HG03457 (cell line): ENCODE data around the gene IFITM10.

Source experiments
- ATAC-seq: cut with Tn5 transposase; IDR thresholded peaks from one replicate; pipeline ENCODE4 v1.9.1; 2021; ENCODE audit warnings: moderate number of reproducible peaks; ENCODE audit not compliant: unreplicated experiment

The IFITM10 gene

DNA sequence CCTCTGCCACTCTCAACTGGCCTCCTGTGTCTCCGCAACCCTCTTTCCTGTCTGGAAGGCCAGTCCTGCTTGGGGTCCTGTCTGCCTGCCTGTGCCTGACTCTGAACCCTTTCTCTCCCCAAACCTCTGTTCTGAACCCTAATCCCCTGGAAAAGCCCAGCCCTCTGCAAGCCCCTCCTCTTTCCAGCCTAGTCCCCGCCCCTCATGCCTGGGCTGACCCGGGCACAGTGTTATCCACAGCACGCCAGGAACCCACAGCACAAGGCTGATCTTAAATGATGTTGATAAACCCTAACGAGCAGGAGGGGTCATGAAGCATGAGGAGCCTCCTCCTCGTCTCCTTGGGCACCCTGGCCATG is at the start of gene IFITM10:
TSS of gene IFITM10 (minus strand) at position 115 of the 359 bp plus-strand sequence. CDS start 153 bp downstream, outside the sequence.
- ATAC-seq, result no peak

DNA sequence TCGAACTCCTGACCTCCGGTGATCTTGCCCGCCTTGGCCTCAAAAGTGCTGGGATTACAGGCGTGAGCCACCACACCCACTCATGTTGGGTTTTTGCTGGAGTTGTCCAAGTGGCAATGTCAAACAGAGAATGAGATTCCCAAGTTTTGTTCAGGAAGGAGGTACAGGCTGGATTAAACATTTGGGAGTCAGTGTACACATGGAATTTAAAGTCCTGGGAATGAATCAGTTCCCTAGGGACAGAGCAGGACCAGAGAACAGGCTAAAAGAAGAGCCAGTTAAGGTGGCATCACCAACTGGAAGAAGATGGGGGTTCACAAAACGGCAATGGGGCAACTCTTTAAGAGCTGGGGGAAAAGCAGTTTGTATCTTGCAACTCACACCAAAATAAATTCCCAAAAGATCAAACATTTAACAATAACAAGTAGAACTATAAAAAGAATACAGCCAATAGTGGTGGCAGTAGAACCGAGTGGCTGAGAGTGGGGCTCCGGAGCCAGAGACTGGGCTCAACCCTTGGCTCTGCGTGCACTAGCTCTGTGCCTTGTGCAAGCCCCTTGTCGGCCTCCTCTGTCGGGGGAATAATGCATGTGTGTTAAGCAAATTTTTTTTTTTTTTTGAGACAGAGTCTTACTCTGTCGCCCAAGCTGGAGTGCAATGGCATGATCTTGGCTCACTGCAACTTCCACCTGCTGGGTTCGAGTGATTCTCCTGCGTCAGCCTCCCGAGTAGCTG is 47.2 kb upstream of the IFITM10 start:
- ATAC-seq, result no peak

DNA sequence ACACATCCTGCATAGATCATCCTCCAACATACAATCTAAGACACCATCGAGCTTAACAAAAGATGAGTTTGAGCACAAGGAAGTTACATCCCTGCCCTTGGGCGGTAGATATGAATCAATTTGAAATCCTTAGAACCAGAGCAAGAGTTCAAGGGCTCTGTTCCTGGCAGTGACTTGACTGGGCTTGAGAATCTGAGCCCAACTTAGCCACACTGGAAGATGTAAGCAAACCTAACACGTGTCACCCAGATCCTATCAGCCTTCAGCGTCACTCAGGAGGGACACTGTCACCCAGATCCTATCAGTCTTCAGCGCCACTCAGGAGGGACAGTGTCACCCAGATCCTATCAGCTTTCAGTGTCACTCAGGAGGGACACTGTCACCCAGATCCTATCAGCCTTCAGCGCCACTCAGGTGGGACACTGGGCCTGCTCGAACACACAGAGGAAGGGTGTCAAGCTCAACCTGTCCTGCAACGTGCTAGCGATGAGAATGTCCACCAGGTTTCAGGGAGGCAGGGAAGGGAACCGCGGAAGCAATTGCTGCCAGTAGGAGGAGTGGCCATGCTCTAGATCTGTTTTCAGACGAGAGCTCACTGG is 46.1 kb upstream of the IFITM10 start:
- no peak for ATAC-seq

DNA sequence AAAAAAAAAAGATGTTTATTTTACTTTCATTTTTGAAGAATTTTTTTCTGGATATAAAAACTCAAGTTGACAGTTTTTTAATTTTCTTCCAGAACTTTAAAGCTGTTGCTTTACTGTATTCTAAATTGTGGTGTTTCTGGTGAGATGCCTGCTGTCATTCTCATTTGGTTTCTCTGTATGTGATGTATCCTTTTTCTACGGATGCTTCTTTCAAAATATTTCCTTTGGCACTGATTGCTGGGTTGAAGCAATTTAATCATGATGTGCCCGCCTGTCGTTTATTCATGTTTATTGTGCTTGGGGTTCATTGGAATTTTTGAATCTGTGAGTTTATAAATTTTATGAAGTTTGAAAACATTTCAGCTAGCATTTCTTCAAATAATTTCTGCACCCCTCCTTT is 42.7 kb upstream of the IFITM10 start:
- no peak for ATAC-seq

DNA sequence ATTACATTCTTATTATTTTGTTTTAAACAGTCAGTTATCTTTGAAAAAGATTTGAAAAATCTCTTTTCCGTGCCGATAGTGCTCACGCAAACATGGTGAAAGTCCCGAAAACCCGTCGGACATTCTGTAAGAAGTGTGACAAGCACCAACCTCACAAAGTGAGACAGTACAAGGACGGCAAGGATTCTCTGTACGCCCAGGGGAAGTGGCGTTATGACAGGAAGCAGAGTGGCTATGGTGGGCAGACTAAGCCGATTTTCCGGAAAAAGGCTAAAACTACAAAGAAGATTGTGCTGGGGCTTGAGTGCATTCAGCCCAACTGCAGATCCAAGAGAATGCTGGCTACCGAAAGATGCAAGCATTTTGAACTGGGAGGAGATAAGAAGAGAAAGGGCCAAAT is 42.1 kb upstream of the IFITM10 start:
- no peak for ATAC-seq

DNA sequence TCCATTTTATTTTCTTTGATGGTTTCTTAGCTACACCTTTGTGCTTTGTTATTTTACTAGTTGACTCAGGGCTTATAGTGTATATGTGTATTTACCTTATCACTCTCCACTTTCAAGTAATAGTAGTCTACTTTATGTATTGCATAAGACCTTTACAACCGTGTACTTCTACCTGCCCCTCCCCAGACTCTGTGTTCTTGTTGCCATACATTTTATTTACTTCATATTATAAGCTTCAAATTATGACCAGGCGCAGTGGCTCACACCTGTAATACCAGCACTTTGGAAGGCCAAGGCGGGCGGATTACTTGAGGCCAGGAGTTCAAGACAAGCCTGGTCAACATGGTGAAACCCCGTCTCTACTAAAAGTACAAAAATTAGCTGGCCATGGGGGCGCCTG is 41.5 kb upstream of the IFITM10 start:
- ATAC-seq, result no peak

DNA sequence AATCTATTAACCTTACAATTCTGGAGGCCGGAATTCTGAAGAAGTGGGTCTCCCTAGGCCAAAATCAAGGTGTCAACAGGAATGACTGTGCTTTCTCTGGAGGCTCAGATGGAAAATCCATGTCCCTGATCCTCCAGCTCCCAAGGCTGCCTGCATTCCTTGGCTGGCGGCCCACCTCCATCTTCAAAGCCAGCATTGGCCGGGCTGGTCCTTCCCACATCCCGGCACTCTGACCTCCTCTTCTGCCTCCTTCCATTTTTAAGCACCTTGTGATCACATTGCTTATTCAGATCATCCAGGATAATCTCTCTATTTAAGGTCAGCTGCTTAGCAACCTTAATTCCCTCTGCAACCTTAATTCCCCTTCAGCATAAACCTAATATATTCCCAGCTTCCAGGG is 36.1 kb upstream of the IFITM10 start:
- no peak for ATAC-seq

DNA sequence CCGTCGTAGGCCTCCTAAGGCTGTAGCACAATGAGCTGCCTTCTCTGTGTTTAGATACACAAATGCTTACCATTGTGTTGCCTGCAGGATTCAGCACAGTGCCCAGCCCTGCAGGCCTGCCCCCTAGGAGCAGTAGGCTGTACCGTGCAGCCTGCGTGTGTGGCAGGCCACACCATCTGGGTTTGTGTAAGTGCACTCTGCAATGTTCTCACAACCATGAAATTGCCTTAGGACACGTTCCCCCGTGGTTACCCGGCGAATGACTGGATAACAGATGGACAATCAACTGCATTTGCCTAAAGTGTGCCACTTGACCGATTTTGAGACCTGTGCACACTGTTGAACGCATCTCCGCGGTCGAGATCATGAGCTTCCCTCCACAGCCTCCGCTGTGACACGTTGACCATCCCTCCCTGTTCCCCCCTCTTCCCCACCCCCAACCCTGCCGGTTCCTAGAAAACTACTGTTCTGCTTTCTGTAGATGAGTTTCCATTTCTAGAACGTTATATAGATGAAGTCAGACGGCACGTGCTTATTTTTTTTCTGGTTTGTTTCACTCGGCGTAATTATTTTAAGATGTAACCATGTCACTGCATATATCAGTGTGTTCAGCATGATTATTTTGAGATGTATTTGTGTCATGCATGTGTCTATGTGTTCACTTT is 35.5 kb upstream of the IFITM10 start:
- no peak for ATAC-seq

DNA sequence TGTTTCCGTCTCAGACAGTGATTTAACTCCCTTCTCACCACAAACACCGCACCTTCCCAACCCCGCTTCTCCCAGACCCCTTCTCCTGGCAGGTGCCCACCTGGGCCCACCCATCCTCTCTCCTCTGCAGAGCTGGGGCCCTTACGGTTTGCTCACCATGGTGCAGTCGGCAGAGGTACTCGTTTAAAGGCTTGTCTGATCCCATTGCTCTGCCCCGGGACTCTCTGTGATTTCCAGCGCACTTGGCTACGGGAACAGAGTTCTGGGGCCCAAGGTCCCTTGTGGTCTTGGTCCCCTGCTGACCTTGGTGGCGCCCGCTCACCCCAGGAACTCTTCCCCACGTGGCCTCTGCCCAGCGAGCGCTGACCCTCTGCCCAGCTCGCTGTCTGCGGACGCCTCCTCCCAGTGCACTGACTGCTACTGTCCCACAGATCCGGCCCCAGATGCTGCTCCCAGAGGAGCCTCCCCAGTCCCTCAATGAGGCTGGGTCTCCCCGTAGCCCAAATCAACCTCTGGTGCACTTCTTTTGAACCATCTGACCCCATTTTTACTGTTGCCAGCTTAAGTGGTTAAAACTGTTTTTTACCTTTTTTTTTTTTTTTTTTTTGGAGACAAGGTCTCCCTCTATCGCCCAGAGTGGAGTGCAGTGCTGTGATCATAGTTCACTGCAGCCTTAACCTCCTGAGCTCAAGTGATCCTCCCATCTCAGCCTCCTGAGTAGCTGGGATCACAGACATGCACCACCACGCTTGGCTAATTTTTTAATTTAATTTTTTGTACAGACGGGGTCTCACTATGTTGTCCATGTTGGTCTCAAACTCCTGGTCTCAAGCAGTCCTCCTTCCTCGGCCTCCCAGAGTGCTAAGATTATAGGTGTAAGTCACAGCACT is 34.6 kb upstream of the IFITM10 start:
- no peak for ATAC-seq

DNA sequence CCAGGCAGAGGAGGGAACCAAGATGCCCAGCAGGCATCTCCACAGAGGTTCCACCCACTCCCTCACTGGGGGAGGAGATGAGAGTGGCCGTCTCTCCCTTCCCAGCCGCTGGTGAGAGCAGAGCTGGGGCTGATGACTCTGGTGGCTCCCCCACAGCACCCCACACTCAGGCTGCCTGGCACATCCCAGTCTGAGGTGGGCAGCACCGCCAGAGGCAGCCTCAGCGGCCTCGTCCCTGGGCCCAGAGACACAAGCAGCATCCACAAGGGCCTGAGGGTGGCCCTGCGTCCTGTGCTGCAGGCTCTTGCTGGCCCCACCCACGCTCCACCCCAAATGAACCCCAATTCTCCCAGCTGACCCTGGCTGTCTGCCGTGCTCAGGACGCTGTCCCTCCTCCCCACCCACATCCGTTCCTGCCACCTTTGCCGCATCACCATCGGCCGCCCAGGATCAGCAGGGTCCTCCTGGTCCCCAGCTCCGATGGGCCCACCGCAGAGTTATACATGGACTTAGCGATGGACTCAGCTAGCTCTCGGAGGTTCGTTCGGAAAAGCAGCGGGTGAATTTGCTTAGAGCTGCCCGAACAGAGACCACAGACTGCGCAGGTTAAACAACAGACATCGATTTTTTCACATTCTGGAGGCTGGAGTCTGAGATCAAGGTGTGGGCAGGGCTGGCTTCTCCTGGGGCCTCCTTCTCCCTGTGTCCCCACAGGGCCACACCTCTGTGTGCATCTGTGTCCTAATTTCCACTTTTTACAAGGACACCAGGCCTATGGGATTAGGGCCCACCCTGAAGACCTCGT is 33.5 kb upstream of the IFITM10 start:
- ATAC-seq, result no peak

DNA sequence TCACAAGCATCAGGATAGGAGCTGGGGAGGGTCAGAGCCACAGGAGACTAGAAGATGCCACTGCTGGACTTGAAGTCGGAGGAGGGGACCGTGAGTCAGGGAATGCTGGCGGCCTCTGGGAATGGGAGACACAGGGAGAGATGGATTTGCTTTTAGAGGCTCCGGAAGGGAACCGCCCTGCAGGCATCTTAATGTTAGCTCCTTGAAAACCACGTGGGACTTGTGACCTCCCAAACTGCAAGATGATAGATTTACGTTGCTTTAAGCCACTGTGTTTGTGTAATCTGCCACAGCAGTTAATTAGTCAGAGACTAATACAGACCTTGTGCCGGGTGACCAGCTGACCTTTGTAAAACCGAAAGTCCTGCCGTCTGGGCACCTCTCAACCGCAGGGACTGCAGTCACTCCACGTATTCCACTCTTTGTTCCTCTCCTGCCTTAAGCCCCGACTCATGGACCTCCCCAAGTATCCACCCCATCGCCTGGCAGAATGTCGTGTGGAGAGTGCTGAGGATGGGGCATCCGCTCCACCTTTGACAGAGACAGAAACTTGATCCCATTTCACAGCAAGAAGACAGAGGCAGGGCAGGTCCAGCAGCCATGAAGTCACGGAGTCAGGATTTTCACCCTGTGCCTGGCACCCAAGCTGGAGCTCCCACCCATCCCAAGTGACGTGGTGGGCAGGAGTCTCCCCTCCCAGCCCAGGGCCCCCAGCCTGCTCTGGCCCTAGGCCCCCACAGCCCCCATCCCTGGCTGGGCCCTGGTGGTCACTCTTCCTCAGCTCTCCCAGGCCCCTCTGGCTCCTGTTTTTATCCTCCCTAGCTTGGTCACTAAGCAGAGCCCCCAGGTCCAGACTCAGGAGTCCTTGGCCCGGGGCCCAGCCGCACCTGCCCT is 32.7 kb upstream of the IFITM10 start:
- ATAC-seq, result no peak

DNA sequence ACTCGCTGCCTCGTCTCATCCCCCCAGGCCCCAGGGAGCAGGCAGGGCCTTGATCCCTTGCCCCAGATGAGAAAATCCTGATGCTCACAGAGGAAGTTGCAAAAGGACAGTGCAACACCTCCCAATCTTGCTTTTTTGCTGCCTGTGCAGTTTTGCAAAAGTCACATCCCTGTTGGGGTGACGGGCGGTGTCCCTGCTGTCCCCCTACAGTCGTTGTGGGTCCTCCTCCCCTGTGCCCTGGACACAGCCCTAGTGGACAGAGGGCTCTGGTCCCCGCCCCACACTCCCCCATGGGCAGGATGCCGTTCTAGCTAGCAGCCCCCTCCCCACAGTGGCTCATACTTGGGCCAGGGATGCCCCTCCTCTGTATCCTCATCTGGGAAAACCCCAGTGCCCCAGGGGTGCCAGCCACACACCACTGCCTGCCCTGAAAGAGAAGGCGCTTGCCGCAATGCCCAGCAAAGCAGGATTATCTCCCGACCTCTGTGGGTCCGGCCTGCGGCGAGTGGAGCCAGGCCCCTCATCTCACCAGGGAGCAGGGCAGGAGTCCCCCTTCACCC is 31.7 kb upstream of the IFITM10 start:
- no peak for ATAC-seq

DNA sequence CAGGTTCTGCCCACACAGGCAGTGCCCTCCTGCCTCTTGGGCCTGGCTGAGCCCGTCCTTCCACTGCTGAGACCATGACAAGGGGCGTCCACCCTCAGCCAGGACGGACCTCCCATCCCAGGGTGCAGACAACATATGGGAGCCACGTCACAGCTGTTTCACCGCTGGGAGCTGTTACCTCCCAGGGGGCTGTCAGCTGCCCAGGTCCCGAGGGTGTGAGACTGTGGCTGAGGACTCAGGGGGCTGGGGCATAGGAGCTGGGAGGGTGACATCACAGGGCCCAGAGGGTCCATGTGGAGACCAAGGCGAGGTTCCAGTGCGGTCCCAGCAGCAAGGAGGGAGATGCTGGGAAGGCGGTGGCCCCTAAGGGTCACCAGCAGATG is 31.2 kb upstream of the IFITM10 start:
- ATAC-seq, result no peak

DNA sequence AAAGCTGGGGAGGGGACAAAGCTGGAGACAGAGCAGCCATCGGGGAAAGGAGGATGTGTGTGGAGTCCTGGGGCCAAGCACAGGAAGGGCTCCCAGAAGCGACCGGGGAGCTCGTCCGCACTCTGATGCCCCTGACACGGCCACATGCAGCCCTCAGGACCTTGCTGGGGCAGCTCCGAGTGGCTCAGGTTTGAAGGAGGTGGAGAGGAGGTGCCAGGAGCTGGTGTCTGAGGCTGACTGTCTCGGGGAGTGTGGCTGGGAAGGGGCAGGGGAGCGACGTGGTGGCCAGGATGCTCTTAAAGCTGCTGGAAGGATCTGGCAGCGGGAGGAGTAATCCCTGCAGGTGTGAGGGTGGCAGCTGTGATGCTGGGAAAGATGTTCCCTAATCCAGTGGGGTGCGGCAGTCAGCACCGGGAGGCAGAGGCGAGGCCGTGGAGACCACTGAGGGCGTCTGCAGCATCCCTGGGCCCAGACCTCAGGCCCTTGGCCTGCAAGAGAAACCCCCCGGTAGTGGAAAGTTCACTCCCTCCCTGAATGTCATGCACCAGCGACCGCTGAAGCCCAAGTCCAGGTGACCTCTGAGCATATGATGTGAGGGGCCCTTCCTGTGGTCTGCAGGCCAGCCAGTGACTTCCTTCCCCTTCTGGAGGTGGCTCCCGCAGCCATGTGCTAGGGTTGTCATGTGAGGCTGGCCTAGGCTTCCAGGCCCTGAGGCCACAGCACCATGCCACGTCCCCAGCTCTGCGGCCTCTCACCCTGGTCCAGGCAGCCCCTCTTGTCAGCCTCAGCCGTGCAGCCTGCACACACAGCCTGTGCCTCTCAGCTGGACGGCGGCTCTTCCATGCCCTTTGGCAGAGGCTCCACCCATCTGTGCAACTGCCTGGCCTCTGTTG is 30.6 kb upstream of the IFITM10 start:
- ATAC-seq, result no peak

DNA sequence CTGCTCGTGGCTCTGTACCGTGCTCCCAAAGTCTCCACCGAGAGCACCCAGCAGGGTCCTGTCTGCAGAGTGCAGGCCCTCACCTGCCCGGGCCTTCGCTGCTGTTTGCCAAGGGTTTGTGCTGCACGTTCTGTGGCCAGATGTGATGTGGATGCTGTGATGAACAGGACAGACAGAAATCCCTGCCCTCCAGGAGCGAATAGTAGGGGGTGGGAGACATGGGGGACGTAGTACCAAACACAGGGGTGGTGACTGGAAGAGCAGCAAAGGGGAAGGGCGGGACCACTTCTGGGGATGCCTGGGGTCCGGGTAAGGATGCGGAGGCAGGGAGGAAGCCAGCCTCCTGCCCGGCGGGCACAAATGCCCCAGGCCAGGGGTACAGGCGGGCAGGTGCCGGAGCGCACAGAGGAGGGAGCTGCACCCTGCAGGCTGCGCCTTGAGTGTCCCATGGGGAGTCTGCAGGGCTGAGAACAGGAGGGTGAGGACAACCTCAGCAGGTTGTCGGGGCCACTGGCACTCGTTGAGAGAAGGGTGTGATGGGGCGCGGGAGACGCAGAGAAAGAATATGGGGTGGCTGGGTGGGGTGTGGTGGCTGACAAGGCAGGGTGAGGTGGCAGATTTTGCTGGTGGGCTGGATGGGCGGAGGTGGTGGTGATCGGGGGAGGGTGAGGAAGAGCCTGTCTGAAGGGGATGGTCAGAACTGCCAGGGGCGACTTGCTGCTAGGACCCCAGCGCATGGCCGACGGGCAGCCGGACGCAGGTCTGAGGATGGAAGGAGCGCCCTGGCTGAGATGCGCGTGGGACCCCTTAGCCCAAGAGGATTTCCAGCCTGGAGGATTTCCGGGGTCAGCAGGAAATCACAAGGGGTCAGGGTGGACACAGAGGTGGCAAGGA is 29.7 kb upstream of the IFITM10 start:
- no peak for ATAC-seq

DNA sequence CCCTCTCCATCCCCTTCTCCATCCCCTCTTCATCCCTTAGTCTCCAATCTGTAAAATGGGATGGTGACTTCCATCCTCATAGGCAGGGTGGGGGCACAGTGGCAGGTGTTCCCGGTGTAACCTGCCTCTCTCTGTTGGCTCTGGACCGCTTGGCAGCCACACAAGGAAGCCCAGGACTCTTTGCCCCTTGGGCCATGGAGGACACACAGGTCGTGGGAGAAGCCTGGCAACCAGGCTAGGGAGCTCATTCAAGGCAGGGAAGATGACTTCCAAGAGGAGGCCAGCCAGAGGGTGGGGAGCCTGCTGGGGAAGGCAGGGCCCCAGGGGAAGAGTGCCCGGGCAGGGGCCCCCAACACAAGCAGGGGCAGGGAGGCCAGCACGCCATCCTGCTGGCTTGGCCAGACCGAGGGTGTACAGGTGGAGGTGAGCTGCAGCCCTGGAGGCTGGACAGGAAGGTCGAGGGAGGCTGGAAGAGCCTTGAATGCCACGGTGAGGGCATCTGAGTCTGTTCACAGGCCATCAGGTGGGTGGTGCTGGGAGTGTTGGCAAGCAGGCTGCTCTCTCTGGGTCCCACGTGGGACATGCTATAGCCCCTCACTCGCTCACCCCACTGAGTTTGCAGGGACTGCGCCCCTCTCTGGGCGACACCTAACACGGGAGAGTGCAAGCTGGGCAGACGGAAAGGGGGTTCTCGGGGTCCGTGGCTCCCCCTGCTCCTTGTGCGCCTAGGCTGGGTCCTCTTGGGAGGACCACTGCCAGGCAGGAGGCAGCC is 28.8 kb upstream of the IFITM10 start:
- no peak for ATAC-seq
